GM21528 (cell line): ENCODE measurements around the gene UBE2U.

ENCODE experiments used
- ATAC-seq: cut with Tn5 transposase; IDR thresholded peaks from one replicate; pipeline ENCODE4 v1.9.1; 2021; ENCODE audit warnings: mild to moderate bottlenecking, moderate library complexity; ENCODE audit not compliant: unreplicated experiment, low FRiP score

The UBE2U gene

GRCh38 chr1:64282351-64282750 is 78.9 kb downstream of the UBE2U start:
- ATAC-seq: no peak

- ATAC-seq: no peak
Measured at GRCh38 chr1:64287071-64287470, 83.6 kb downstream of the UBE2U start.

- no peak for ATAC-seq
Measured at GRCh38 chr1:64290420-64290819, 87.0 kb downstream of the UBE2U start.

- no peak for ATAC-seq
Measured at GRCh38 chr1:64291931-64292330, 88.5 kb downstream of the UBE2U start.

GRCh38 chr1:64292399-64292798 is 89.0 kb downstream of the UBE2U start:
- ATAC-seq: no peak

- no peak for ATAC-seq
Measured at GRCh38 chr1:64293820-64294219, 90.4 kb downstream of the UBE2U start.

- no peak for ATAC-seq
Measured at GRCh38 chr1:64295136-64295535, 91.7 kb downstream of the UBE2U start.

GRCh38 chr1:64295561-64295960 is 92.1 kb downstream of the UBE2U start:
- ATAC-seq: no peak

GRCh38 chr1:64296459-64296858 is 93.0 kb downstream of the UBE2U start:
- no peak for ATAC-seq

- ATAC-seq: no peak
Measured at GRCh38 chr1:64302194-64302593, 98.8 kb downstream of the UBE2U start.

GRCh38 chr1:64302971-64303370 is 99.5 kb downstream of the UBE2U start:
- ATAC-seq: no peak

GRCh38 chr1:64304823-64305222 is 101.4 kb downstream of the UBE2U start:
- ATAC-seq: no peak

- ATAC-seq: no peak
Measured at GRCh38 chr1:64308866-64309265, 105.4 kb downstream of the UBE2U start.

GRCh38 chr1:64309431-64309831 is 106.0 kb downstream of the UBE2U start:
- ATAC-seq: no peak

GRCh38 chr1:64310760-64311159 is 107.3 kb downstream of the UBE2U start:
- ATAC-seq: no peak

GRCh38 chr1:64312431-64312830 is 109.0 kb downstream of the UBE2U start:
- ATAC-seq: no peak

GRCh38 chr1:64315402-64315801 is 112.0 kb downstream of the UBE2U start:
- no peak for ATAC-seq
